ENCODE measurements around the gene FAM200A. TPM values are rescaled to one million over a fixed set of nuclear protein-coding genes. Genes with fewer than 3 reads are reported as not detected.

Gene FAM200A
- 1 to 10 TPM; 5.3 to 9.2 (median 6.1) TPM for total RNA-seq
- polyA plus RNA-seq = 1 to 10 TPM; 4.9 to 5.5 (median 5.0) TPM
- long read RNA-seq, donor 1, partial matches to known transcripts = 0 of 3 reads
- long read RNA-seq, donor 1, other reads (novel, unspliced or antisense) = 0 of 3 reads
- long read RNA-seq, donor 2, transcript FAM200A-202 (2 exons, 2,480 nt) = major isoform, 6 of 6 reads
- long read RNA-seq, donor 2, partial matches to known transcripts = 0 of 6 reads
- long read RNA-seq, donor 2, other reads (novel, unspliced or antisense) = 0 of 6 reads

- intact Hi-C loops (cut with DNase I; ENCODE audit: low total_unique reads) = loop anchor here (5.0 kb wide), 1 partner anchor 45 kb away; no protein-coding TSS in a partner anchor
- Histone ChIP-seq H3K27ac (peak within 1 kb of the TSS; percentile 53 to 93 (median 89)), H3K36me3 (peaks cover 0 to 55% (median 25%) of the 10 kb centered on the region in 6 donors), H3K4me1 (peaks cover 14 to 49% (median 34%) of the 10 kb centered on the region in 6 donors), H3K9me3 (peaks cover 0 to 16% (median 10%) of the 10 kb centered on the region in 8 donors), H3K4me3 (peak within 1 kb of the TSS; percentile 51 to 85 (median 71)), H3K27me3 (replicated peaks in 1 of 7) (no peaks in the 10 kb centered on the region)
- TF ChIP-seq CTCF (IDR thresholded peaks at IDR 0.05 in 8 of 11, conservative IDR thresholded peaks at IDR 0.05 in 3 of 11) (no peak), POLR2A (IDR thresholded peaks at IDR 0.05) (peak; percentile 23 to 38 (median 28)), POLR2AphosphoS5 (IDR thresholded peaks at IDR 0.05) (peak; percentile 92 to 97 (median 92))
- WGBS, 5 donors = 0 to 1% (median 0%) methylated on average over 34 to 37 of the region's 37 CpGs
- DNase-seq = peak; percentile 98
These were observed at the start of gene FAM200A for GRCh38 chr7:99551767-99552463. TSS of gene FAM200A (minus strand) at chr7:99552114. CDS start at chr7:99548407, 3,707 bp downstream.

- no peaks in the 10 kb centered on the region for H3K9me3 ChIP-seq
- H3K27ac ChIP-seq = no peak overlapping the region
- 69 to 91% (median 77%) methylated on average over 4 of the region's 4 CpGs for whole genome bisulfite sequencing, 5 donors
- TF ChIP-seq POLR2AphosphoS5 (IDR thresholded peaks at IDR 0.05) (no peak), CTCF (IDR thresholded peaks at IDR 0.05 in 8 of 11, conservative IDR thresholded peaks at IDR 0.05 in 3 of 11) (no peak), POLR2A (IDR thresholded peaks at IDR 0.05) (no peak)
- no peaks in the 10 kb centered on the region for H3K4me1 ChIP-seq
- H3K36me3 ChIP-seq = no peaks in the 10 kb centered on the region
- no peak for DNase-seq
- H3K4me3 ChIP-seq = no peak overlapping the region
- intact Hi-C loops (cut with DNase I; ENCODE audit: low total_unique reads) = no loop called here
- no peaks in the 10 kb centered on the region for H3K27me3 ChIP-seq (replicated peaks in 1 of 7)
These were observed 47.9 kb upstream of the FAM200A start for GRCh38 chr7:99599836-99600235.

- no peak for DNase-seq
- no peaks in the 10 kb centered on the region for H3K27me3 ChIP-seq (replicated peaks in 1 of 7)
- H3K9me3 ChIP-seq = no peaks in the 10 kb centered on the region
- H3K4me3 ChIP-seq = no peak within 1 kb of the TSS
- H3K36me3 ChIP-seq = no peaks in the 10 kb centered on the region
- no peaks in the 10 kb centered on the region for H3K4me1 ChIP-seq
- no peak within 1 kb of the TSS for H3K27ac ChIP-seq
- TF ChIP-seq CTCF (IDR thresholded peaks at IDR 0.05 in 8 of 11, conservative IDR thresholded peaks at IDR 0.05 in 3 of 11) (no peak), POLR2A (IDR thresholded peaks at IDR 0.05) (no peak), POLR2AphosphoS5 (IDR thresholded peaks at IDR 0.05) (no peak)
- 62 to 81% (median 71%) methylated on average over 30 to 34 of the region's 34 CpGs for WGBS, 5 donors
- intact Hi-C loops (cut with DNase I; ENCODE audit: low total_unique reads) = no loop called here
These were observed 46.0 kb upstream of the FAM200A start, which contains the start of gene TMEM225B for GRCh38 chr7:99597762-99598501. TSS of gene TMEM225B (plus strand) at chr7:99598267. CDS start at chr7:99604389, 6,122 bp downstream.
